NOMO-1 treated with dmso at 0.1 percent for 144 hours (cell line): ENCODE results near the gene GIPC2.

Experiments
- DNase-seq: peaks from one replicate; lab custom pipeline; 2025; ENCODE audit not compliant: unreplicated experiment; lab: John Stamatoyannopoulos, UW

The GIPC2 gene

GRCh38 chr1:78142736-78143135 is 97.0 kb downstream of the GIPC2 start:
- no peak for DNase-seq

GRCh38 chr1:78143152-78143551 is 97.4 kb downstream of the GIPC2 start:
- DNase-seq = peak; percentile 31

- DNase-seq = no peak
Measured at GRCh38 chr1:78143673-78144072, 97.9 kb downstream of the GIPC2 start.

- peak; percentile 21 for DNase-seq
Measured at GRCh38 chr1:78145105-78145580, 99.4 kb downstream of the GIPC2 start.

- no peak for DNase-seq
Measured at GRCh38 chr1:78146205-78146771, 100.5 kb downstream of the GIPC2 start.

- no peak for DNase-seq
Measured at GRCh38 chr1:78147031-78147430, 101.3 kb downstream of the GIPC2 start.

GRCh38 chr1:78153092-78153736 is 107.4 kb downstream of the GIPC2 start:
- DNase-seq = no peak

GRCh38 chr1:78155121-78155520 is 109.4 kb downstream of the GIPC2 start:
- DNase-seq = no peak

GRCh38 chr1:78156805-78157521 is 111.2 kb downstream of the GIPC2 start:
- DNase-seq = no peak

- DNase-seq = no peak
Measured at GRCh38 chr1:78165816-78166215, 120.0 kb downstream of the GIPC2 start.

- no peak for DNase-seq
Measured at GRCh38 chr1:78168306-78168705, 122.5 kb downstream of the GIPC2 start.

GRCh38 chr1:78170859-78171258 is 125.1 kb downstream of the GIPC2 start:
- DNase-seq = no peak

- DNase-seq = no peak
Measured at GRCh38 chr1:78171736-78172590, 126.2 kb downstream of the GIPC2 start.

GRCh38 chr1:78176448-78176847 is 130.7 kb downstream of the GIPC2 start:
- DNase-seq = no peak

- no peak for DNase-seq
Measured at GRCh38 chr1:78177708-78178270, 132.0 kb downstream of the GIPC2 start.

- no peak for DNase-seq
Measured at GRCh38 chr1:78178816-78179215, 133.1 kb downstream of the GIPC2 start.

- DNase-seq = no peak
Measured at GRCh38 chr1:78184460-78185072, 138.8 kb downstream of the GIPC2 start.
